Pancreas (tissue), 10 donors: ENCODE results near the gene TMEM240. TPM values are rescaled to one million over a fixed set of nuclear protein-coding genes. Genes with fewer than 3 reads are reported as not detected.
A peak's percentile ranks its signal among the peaks of the same experiment; 100 is the strongest.
"Not testable (repeated sequence)": the region's sequence is repeated elsewhere in the genome, so short reads cannot be mapped to it uniquely, and the experiment has no call there.

ENCODE experiments used
- ATAC-seq, 4 donors: fragments of 200-7000 bp; cut with Tn5 transposase; one replicate each; pipeline versions ENCODE4 v1.8.0 to v1.9.1; 2020; ENCODE audit warnings: mild to moderate bottlenecking in 4 of 4, moderate library complexity in 4 of 4
- DNase-seq, 6 donors: peaks; one replicate each; pipeline ENCODE4 v3.0.0-alpha.2; 2020
- FAIRE-seq: peaks from 2 replicates; lab custom pipeline; 2012; peaks lifted over from hg19 to GRCh38; lab: Jason Lieb, UNC
- H3K27ac ChIP-seq, 4 donors: fragments of 200-600 bp; sonication (generic); 1 replicate in 3 of 4; 2 replicates in 1 of 4; pipeline versions ENCODE4 v1.5.0 to v1.8.0; 2020
- H3K27me3 ChIP-seq, 4 donors: fragments of 200-600 bp; one replicate each; pipeline ENCODE4 v1.8.0; 2021
- H3K36me3 ChIP-seq, 3 donors: fragments of 200-600 bp; sonication (generic) in 1 of 3; one replicate each; pipeline versions ENCODE4 v1.5.0 to v1.8.0; 2020 to 2021
- H3K4me1 ChIP-seq, 3 donors: fragments of 200-600 bp; one replicate each; pipeline ENCODE4 v1.8.0; 2021
- H3K4me3 ChIP-seq, 4 donors: fragments of 200-600 bp; sonication (generic) in 2 of 4; one replicate each; pipeline versions ENCODE4 v1.5.0 to v1.8.0; 2020 to 2021
- H3K9me3 ChIP-seq, 4 donors: fragments of 200-600 bp; one replicate each; pipeline ENCODE4 v1.8.0; 2021
- CTCF ChIP-seq, 4 donors: fragments of 200-600 bp; sonication (generic) in 3 of 4; IDR thresholded peaks; one replicate each; pipeline versions ENCODE4 v1.5.0 to v1.8.0; 2021; ENCODE audit warnings: antibody characterized with exemption in 4 of 4
- WGBS, 2 donors: extraction: QIAGEN DNeasy Blood & Tissue Kit; methylation state at CpG; one replicate each; pipeline ENCODE4 v1.1.7; 2013; 5-methylcytosine and 5-hydroxymethylcytosine counted together
- intact Hi-C, 3 donors: fragments of 100-400 bp; cut with DNase I; formaldehyde crosslinking; loops; one replicate each; pipeline versions ENCODE4 v1.11.1 to v1.14.2; 2022
- polyA plus RNA-seq, 2 donors: library from polyadenylated mRNA; stranded (reverse); fragments of 200-250 nt; gene quantifications; one replicate each; pipeline ENCODE4 v1.2.3, GENCODE V29; 2013
- total RNA-seq, 6 donors: library from RNA; stranded (reverse); fragmentation: NEBNext Ultra II Directional in 4 of 6; extraction: Animal tissue kit (Norgen Biotek cat#: 25700) in 4 of 6; gene quantifications; one replicate each; pipeline versions ENCODE4 v1.2.1 to v1.2.4, GENCODE V29; 2021 to 2023
- donor health status: healthy with polysubstance abuse.
- donor health status: DM: no; HTN: no; CAD: no; lungs with moderate emphysema.
- donor health status: DM: no; HTN: no; CAD: no.
- donor health status: control.
- donor health status: control.
- donor health status: Bipolar disorder and iron deficiency.
- donor health status: DM: yes; HTN: yes; CAD: no.
- donor health status: DM: no; HTN: no; CAD: no.
- donor health status: DM: no; HTN: no; CAD: no.
- donor health status: DM: yes; HTN: yes; CAD: no.

Gene TMEM240
- total and polyA plus RNA-seq, 8 donors = 0.22 to 3.6 (median 0.79) TPM; not detected in 1

GRCh38 chr1:1504777-1505365 lies 35.6 kb downstream of the TMEM240 start:
- ATAC-seq (peak; percentile 66 to 79 (median 72)), DNase-seq (peak; percentile 58 to 86 (median 76))
- FAIRE-seq, H3K4me1 ChIP-seq, intact Hi-C loops, H3K9me3 ChIP-seq, H3K27me3 ChIP-seq, H3K36me3 ChIP-seq: not testable (repeated sequence)
- Histone ChIP-seq H3K27ac (peak overlapping the region; percentile 58 to 76 (median 70)), H3K4me3 (peak overlapping the region in 1 of 4 donors; percentile 30)
- TF ChIP-seq CTCF (IDR thresholded peaks at IDR 0.05) = peak; percentile 52 to 64 (median 57)
- WGBS, 2 donors = 14 to 18% methylated on average over 16 of the region's 16 CpGs

- H3K4me1 ChIP-seq, H3K27me3 ChIP-seq, H3K9me3 ChIP-seq, DNase-seq, H3K36me3 ChIP-seq, FAIRE-seq, H3K27ac ChIP-seq, H3K4me3 ChIP-seq: not testable (repeated sequence)
- peak in 1 of 4 donors; percentile 14 for ATAC-seq
- intact Hi-C loops = loop anchor here in 1 of 3 donors (5.0 kb wide), 1 partner anchor 53 kb away; no protein-coding TSS in a partner anchor
- WGBS, 2 donors = 92 to 96% methylated on average over 17 to 18 of the region's 18 CpGs
These were observed 44.9 kb downstream of the TMEM240 start for GRCh38 chr1:1495461-1495975.

GRCh38 chr1:1494311-1494710 lies 46.1 kb downstream of the TMEM240 start:
- H3K27me3 ChIP-seq, intact Hi-C loops, H3K27ac ChIP-seq, H3K4me3 ChIP-seq, H3K4me1 ChIP-seq, ATAC-seq, H3K9me3 ChIP-seq, DNase-seq, FAIRE-seq, H3K36me3 ChIP-seq: not testable (repeated sequence)
- WGBS, 2 donors = 97 to 99% methylated on average over 21 to 22 of the region's 22 CpGs

GRCh38 chr1:1491601-1492000 lies 48.8 kb downstream of the TMEM240 start:
- FAIRE-seq (no peak), DNase-seq (no peak), ATAC-seq (no peak)
- Histone ChIP-seq H3K27me3 (no peaks in the 10 kb centered on the region), H3K9me3 (no peaks in the 10 kb centered on the region), H3K4me1 (no peaks in the 10 kb centered on the region), H3K27ac (no peak overlapping the region), H3K36me3 (peaks cover 0 to 21% (median 0%) of the 10 kb centered on the region in 3 donors), H3K4me3 (no peak overlapping the region)
- WGBS, 2 donors = 97 to 99% methylated on average over 10 of the region's 10 CpGs
- intact Hi-C loops = no loop called here
- no peak for TF ChIP-seq CTCF (IDR thresholded peaks at IDR 0.05)

- Histone ChIP-seq H3K4me1 (no peaks in the 10 kb centered on the region), H3K4me3 (no peak overlapping the region), H3K27me3 (no peaks in the 10 kb centered on the region), H3K9me3 (no peaks in the 10 kb centered on the region), H3K27ac (no peak overlapping the region), H3K36me3 (peaks cover 0 to 21% (median 0%) of the 10 kb centered on the region in 3 donors)
- WGBS, 2 donors = 95 to 98% methylated on average over 17 to 20 of the region's 25 CpGs
- ATAC-seq (no peak), DNase-seq (no peak), FAIRE-seq (no peak)
- intact Hi-C loops = no loop called here
- no peak for TF ChIP-seq CTCF (IDR thresholded peaks at IDR 0.05)
These were observed 49.7 kb downstream of the TMEM240 start for GRCh38 chr1:1490633-1491230.

GRCh38 chr1:1489861-1490260 lies 50.6 kb downstream of the TMEM240 start:
- no peaks in the 10 kb centered on the region for H3K4me1 ChIP-seq
- no peak overlapping the region for H3K27ac ChIP-seq
- intact Hi-C loops = no loop called here
- ATAC-seq = no peak
- no peak for FAIRE-seq
- H3K4me3 ChIP-seq = no peak overlapping the region
- no peaks in the 10 kb centered on the region for H3K9me3 ChIP-seq
- H3K36me3 ChIP-seq = peaks cover 0 to 21% (median 0%) of the 10 kb centered on the region in 3 donors
- DNase-seq = no peak
- WGBS, 2 donors = 97 to 98% methylated on average over 19 of the region's 19 CpGs
- TF ChIP-seq CTCF (IDR thresholded peaks at IDR 0.05) = no peak
- H3K27me3 ChIP-seq = no peaks in the 10 kb centered on the region
